CD4-positive, CD25-positive, alpha-beta regulatory T cell (primary cell): ENCODE data around the gene ERN1. TPM values are rescaled to one million over a fixed set of nuclear protein-coding genes. Genes with fewer than 3 reads are reported as not detected.
A peak's percentile ranks its signal among the peaks of the same experiment; 100 is the strongest.

Source experiments
- ATAC-seq, 2 donors: fragments of 150-1000 bp; cut with Tn5 transposase; one replicate each; pipeline ENCODE4 v1.10.0; 2021; ENCODE audit warnings: low read depth in 2 of 2, moderate number of reproducible peaks in 2 of 2, moderate library complexity in 1 of 2
- DNase-seq, 3 donors: peaks; one replicate each; pipeline versions ENCODE4 v3.0.0 to v3.0.0-alpha.2; 2012 to 2022; ENCODE audit warnings: mixed read lengths in 1 of 3
- H3K27ac ChIP-seq: one replicate; pipeline ENCODE4 v1.7.0; 2013; ENCODE audit warnings: mild to moderate bottlenecking, low read length; ENCODE audit not compliant: insufficient read depth, poor library complexity, severe bottlenecking
- H3K27me3 ChIP-seq: one replicate; pipeline ENCODE4 v1.7.0; 2013; ENCODE audit warnings: low read length; ENCODE audit not compliant: control insufficient read depth, insufficient read depth
- H3K36me3 ChIP-seq: one replicate; pipeline ENCODE4 v1.7.0; 2013; ENCODE audit warnings: mild to moderate bottlenecking, low read length, moderate library complexity; ENCODE audit not compliant: control insufficient read depth, insufficient read depth
- H3K4me1 ChIP-seq: 2 replicates; pipeline ENCODE4 v1.7.0; 2013; ENCODE audit warnings: mild to moderate bottlenecking, low read length; ENCODE audit not compliant: insufficient read depth, control insufficient read depth, poor library complexity, severe bottlenecking
- H3K4me3 ChIP-seq: one replicate; pipeline ENCODE4 v1.7.0; 2013; ENCODE audit warnings: low read depth, mild to moderate bottlenecking, low read length, moderate library complexity
- H3K9me3 ChIP-seq, 2 experiments: 1 replicate in 1 of 2; 2 replicates in 1 of 2; pipeline ENCODE4 v1.7.0; 2013; ENCODE audit warnings: low read length in 2 of 2, mild to moderate bottlenecking in 1 of 2, moderate library complexity in 1 of 2; ENCODE audit not compliant: control insufficient read depth in 2 of 2
- H3K27ac Mint-ChIP-seq, 3 donors: one replicate each; pipeline ENCODE4 v1.8.0; 2020 to 2022; ENCODE audit warnings: mild to moderate bottlenecking in 3 of 3, mixed read lengths in 3 of 3, moderate library complexity in 2 of 3
- H3K27me3 Mint-ChIP-seq: one replicate; pipeline ENCODE4 v1.8.0; 2022; ENCODE audit warnings: mild to moderate bottlenecking, mixed read lengths
- H3K36me3 Mint-ChIP-seq: one replicate; pipeline ENCODE4 v1.8.0; 2020; ENCODE audit warnings: mixed read lengths
- H3K4me1 Mint-ChIP-seq, 4 donors: one replicate each; pipeline ENCODE4 v1.8.0; 2020 to 2022; ENCODE audit warnings: mixed read lengths in 4 of 4, mild to moderate bottlenecking in 1 of 4
- H3K4me3 Mint-ChIP-seq, 4 donors: one replicate each; pipeline ENCODE4 v1.8.0; 2020 to 2022; ENCODE audit warnings: mild to moderate bottlenecking in 4 of 4, mixed read lengths in 4 of 4, moderate library complexity in 3 of 4
- H3K9me3 Mint-ChIP-seq, 7 donors: one replicate each; pipeline ENCODE4 v1.8.0; 2020 to 2022; ENCODE audit warnings: mixed read lengths in 7 of 7, mild to moderate bottlenecking in 3 of 7, moderate library complexity in 2 of 7
- polyA plus RNA-seq, 4 donors: library from polyadenylated mRNA; unstranded; fragments of 300-500 nt; fragmentation: Illumina TruSeq; gene quantifications; one replicate each; pipeline ENCODE4 v1.2.3, GENCODE V29; 2021
- total RNA-seq: library from RNA; stranded (reverse); gene quantifications from one replicate; pipeline ENCODE4 v1.2.3, GENCODE V29; 2022

ERN1 gene
- total and polyA plus RNA-seq, 5 donors from 2014 or later = 30.2 to 96.7 (median 37.0) TPM

DNA sequence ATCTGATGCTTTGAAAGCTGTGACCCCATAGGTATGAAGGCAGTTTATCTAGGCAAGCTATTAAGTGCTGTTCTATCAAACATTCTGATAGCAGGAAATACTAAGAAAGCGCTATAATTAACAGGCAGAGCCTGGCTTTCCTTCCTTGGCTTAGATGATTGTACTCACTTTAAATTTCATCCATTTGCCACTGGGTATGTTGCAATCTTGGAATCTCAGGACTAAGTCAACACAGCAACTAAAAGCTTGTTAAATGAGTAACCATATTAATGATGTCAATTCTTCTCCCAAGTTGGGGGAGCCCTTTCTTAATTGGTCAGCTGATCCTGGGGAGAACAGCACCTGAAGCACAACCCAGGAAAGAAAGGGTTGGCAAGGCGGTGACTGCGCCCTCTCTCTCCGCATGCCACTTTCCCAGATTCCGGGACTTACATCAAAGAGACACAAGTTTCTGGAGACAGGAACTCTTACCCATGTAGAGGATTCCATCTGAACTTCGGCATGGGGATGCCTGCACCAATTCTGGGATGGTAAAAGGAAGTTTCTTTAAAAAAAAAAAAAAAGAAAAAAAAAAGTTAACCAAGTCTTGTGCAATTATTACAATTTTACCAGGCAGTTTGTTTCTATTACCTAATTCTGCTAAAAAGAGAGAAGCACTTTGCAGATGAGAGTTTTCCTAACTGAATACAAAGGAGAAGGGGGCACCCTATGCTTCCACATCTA is 55.1 kb downstream of the ERN1 start:
- peaks cover 71% of the 10 kb centered on the region for H3K36me3 Mint-ChIP-seq
- H3K4me3 ChIP-seq = no peak overlapping the region
- H3K27ac ChIP-seq = no peak overlapping the region
- H3K27me3 ChIP-seq = no peaks in the 10 kb centered on the region
- H3K4me1 ChIP-seq = no peaks in the 10 kb centered on the region
- DNase-seq = no peak
- no peak for ATAC-seq
- H3K4me1 Mint-ChIP-seq = peaks cover 0 to 9% (median 3%) of the 10 kb centered on the region in 4 donors
- no peak overlapping the region for H3K27ac Mint-ChIP-seq
- no peak overlapping the region for H3K4me3 Mint-ChIP-seq
- H3K9me3 ChIP-seq = peaks cover 6 to 9% of the 10 kb centered on the region in 2 experiments
- H3K36me3 ChIP-seq = peaks cover 76% of the 10 kb centered on the region
- H3K9me3 Mint-ChIP-seq = peaks cover 0 to 7% (median 3%) of the 10 kb centered on the region in 7 donors
- H3K27me3 Mint-ChIP-seq = no peaks in the 10 kb centered on the region

DNA sequence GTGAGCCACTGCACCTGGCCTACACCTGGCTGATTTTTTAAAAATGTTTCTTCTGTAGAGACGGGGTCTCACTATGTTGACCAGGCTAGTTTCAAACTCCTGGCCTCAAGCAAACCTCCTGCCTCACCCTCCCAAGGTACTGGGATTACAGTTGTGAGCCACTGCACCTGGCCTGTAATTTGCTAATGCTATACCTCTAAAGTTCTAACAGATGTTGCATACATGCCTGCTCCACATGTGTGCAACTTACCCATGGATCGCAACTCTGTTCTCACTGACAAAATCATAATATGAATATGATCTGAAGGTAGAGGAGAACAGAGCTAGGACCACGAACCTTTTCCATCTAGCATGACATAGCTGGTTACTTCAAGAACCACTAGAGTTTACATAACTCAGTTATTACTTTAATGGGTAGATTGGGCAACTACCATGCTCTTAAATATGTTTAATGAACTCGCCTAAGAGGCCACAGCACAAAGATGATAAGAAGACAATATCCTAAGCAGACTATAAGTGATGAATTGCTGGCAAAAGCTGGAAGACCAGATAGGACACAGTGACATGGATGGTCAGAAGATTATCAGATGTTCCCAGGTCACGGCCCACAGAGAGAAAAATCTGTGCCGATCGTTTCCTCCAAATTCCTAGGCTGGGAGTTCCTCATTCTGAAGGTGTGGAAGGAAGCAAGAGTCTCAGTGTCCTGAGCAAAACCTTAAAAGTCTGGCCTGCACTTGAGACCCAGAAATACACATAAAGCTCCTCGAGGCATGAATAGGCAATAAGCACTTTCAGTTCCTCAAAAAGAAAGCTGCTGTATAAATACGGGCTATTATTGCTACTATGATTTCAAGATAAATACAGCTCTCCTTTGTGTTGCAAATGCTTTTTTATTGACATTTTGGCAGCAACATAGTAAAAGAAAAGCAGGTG is 55.9 kb downstream of the ERN1 start:
- no peak overlapping the region for H3K27ac ChIP-seq
- no peak for DNase-seq
- Mint-ChIP-seq H3K9me3 (peaks cover 0 to 15% (median 3%) of the 10 kb centered on the region in 7 donors), H3K27ac (no peak overlapping the region), H3K27me3 (no peaks in the 10 kb centered on the region), H3K36me3 (peaks cover 71% of the 10 kb centered on the region), H3K4me3 (peak overlapping the region in 1 of 4 donors; percentile 73), H3K4me1 (peaks cover 0 to 9% (median 3%) of the 10 kb centered on the region in 4 donors)
- peaks cover 79% of the 10 kb centered on the region for H3K36me3 ChIP-seq
- H3K4me1 ChIP-seq = no peaks in the 10 kb centered on the region
- peaks cover 14 to 17% of the 10 kb centered on the region in 2 experiments for H3K9me3 ChIP-seq
- no peak for ATAC-seq
- no peak overlapping the region for H3K4me3 ChIP-seq
- no peaks in the 10 kb centered on the region for H3K27me3 ChIP-seq

GRCh38 chr17:64071111-64071510 is 58.8 kb downstream of the ERN1 start:
- Histone ChIP-seq H3K27me3 (no peaks in the 10 kb centered on the region), H3K9me3 (peaks cover 18 to 21% of the 10 kb centered on the region in 2 experiments), H3K4me1 (peaks cover 14% of the 10 kb centered on the region), H3K4me3 (no peak overlapping the region), H3K27ac (no peak overlapping the region), H3K36me3 (peaks cover 79% of the 10 kb centered on the region)
- Mint-ChIP-seq H3K4me3 (no peak overlapping the region), H3K36me3 (peaks cover 76% of the 10 kb centered on the region), H3K4me1 (peaks cover 7 to 27% (median 14%) of the 10 kb centered on the region in 4 donors), H3K9me3 (peaks cover 0 to 24% (median 3%) of the 10 kb centered on the region in 7 donors), H3K27ac (peak overlapping the region in 2 of 3 donors; percentile 49 to 82), H3K27me3 (no peaks in the 10 kb centered on the region)
- ATAC-seq (no peak), DNase-seq (no peak)

GRCh38 chr17:64070213-64070612 is 59.7 kb downstream of the ERN1 start:
- H3K27ac Mint-ChIP-seq = no peak overlapping the region
- peaks cover 0 to 24% (median 3%) of the 10 kb centered on the region in 7 donors for H3K9me3 Mint-ChIP-seq
- no peaks in the 10 kb centered on the region for H3K27me3 ChIP-seq
- H3K36me3 ChIP-seq = peaks cover 79% of the 10 kb centered on the region
- peaks cover 15% of the 10 kb centered on the region for H3K4me1 ChIP-seq
- H3K27me3 Mint-ChIP-seq = no peaks in the 10 kb centered on the region
- DNase-seq (no peak), ATAC-seq (no peak)
- H3K27ac ChIP-seq = no peak overlapping the region
- no peak overlapping the region for H3K4me3 Mint-ChIP-seq
- H3K4me1 Mint-ChIP-seq = peaks cover 7 to 32% (median 12%) of the 10 kb centered on the region in 4 donors
- H3K9me3 ChIP-seq = peaks cover 18 to 21% of the 10 kb centered on the region in 2 experiments
- H3K36me3 Mint-ChIP-seq = peaks cover 69% of the 10 kb centered on the region
- no peak overlapping the region for H3K4me3 ChIP-seq

DNA sequence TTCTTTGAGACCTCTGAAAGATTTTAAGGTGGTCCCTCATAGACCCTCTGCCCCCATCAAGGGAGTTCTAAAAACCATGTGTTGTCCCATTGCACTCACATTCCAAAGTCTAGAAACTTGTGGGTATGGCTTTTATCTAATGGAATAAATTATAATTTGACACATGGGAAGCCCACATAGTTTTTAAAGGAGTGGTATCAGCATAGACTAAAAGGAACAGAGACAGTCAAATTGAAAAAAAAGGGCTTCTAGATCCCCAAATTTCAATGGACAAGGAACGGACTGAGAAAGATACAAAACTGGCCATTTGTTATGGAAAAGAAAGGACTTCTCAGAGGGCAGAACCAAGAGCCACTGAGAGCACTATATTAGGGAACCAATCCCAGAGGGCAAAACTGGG is 60.8 kb downstream of the ERN1 start:
- no peaks in the 10 kb centered on the region for H3K27me3 Mint-ChIP-seq
- H3K36me3 Mint-ChIP-seq = peaks cover 76% of the 10 kb centered on the region
- peaks cover 18 to 21% of the 10 kb centered on the region in 2 experiments for H3K9me3 ChIP-seq

DNA sequence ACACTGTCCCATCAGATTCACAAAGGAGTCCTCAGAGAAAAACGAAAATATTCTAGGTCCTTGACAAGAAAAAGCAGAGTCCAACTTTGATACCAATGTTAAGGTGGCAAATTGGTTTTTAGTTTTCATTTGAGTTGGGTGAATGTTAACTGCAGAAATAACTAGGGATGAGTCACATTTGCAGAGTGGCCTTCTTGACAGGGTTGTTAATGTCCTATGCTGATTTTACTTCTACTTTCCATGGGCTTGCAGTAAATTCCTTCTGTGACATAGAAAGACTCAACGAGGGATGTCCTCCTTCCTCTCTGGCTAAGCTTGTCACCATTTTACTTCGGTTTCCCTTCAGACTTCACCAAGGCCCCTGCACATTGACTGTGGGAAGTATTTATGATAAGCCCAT is 62.3 kb downstream of the ERN1 start:
- Histone ChIP-seq H3K36me3 (peaks cover 83% of the 10 kb centered on the region), H3K4me3 (no peak overlapping the region), H3K27ac (peak overlapping the region; percentile 36), H3K9me3 (peaks cover 18 to 21% of the 10 kb centered on the region in 2 experiments), H3K27me3 (no peaks in the 10 kb centered on the region), H3K4me1 (peaks cover 15% of the 10 kb centered on the region)
- H3K36me3 Mint-ChIP-seq = peaks cover 78% of the 10 kb centered on the region
- peak overlapping the region; percentile 82 to 97 (median 88) for H3K27ac Mint-ChIP-seq
- H3K4me1 Mint-ChIP-seq = peaks cover 7 to 50% (median 14%) of the 10 kb centered on the region in 4 donors
- no peaks in the 10 kb centered on the region for H3K27me3 Mint-ChIP-seq
- no peak for DNase-seq
- H3K9me3 Mint-ChIP-seq = peaks cover 0 to 24% (median 3%) of the 10 kb centered on the region in 7 donors
- peak overlapping the region in 1 of 4 donors; percentile 61 for H3K4me3 Mint-ChIP-seq
- ATAC-seq = no peak

More for the DNA sequence above, 60.8 kb downstream of the ERN1 start:
- no peak for ATAC-seq
- no peak overlapping the region for H3K4me3 Mint-ChIP-seq
- DNase-seq = no peak
- peak overlapping the region in 1 of 3 donors; percentile 82 for H3K27ac Mint-ChIP-seq
- H3K4me1 Mint-ChIP-seq = peaks cover 7 to 41% (median 14%) of the 10 kb centered on the region in 4 donors
- peaks cover 0 to 24% (median 3%) of the 10 kb centered on the region in 7 donors for H3K9me3 Mint-ChIP-seq
- peaks cover 80% of the 10 kb centered on the region for H3K36me3 ChIP-seq
- H3K27ac ChIP-seq = no peak overlapping the region
- H3K27me3 ChIP-seq = no peaks in the 10 kb centered on the region
- H3K4me3 ChIP-seq = no peak overlapping the region
- peaks cover 15% of the 10 kb centered on the region for H3K4me1 ChIP-seq

GRCh38 chr17:64066716-64067115 is 63.2 kb downstream of the ERN1 start:
- Histone ChIP-seq H3K4me3 (peak overlapping the region; percentile 17), H3K27ac (peak overlapping the region; percentile 36), H3K27me3 (no peaks in the 10 kb centered on the region), H3K36me3 (peaks cover 83% of the 10 kb centered on the region), H3K4me1 (peaks cover 15% of the 10 kb centered on the region), H3K9me3 (peaks cover 18 to 21% of the 10 kb centered on the region in 2 experiments)
- peaks cover 7 to 50% (median 15%) of the 10 kb centered on the region in 4 donors for H3K4me1 Mint-ChIP-seq
- peak overlapping the region in 3 of 4 donors; percentile 52 to 72 (median 61) for H3K4me3 Mint-ChIP-seq
- peak; percentile 60 to 89 for ATAC-seq
- H3K36me3 Mint-ChIP-seq = peaks cover 71% of the 10 kb centered on the region
- H3K27ac Mint-ChIP-seq = peak overlapping the region; percentile 82 to 97 (median 83)
- DNase-seq = peak in 2 of 3 donors; percentile 52 to 70
- H3K9me3 Mint-ChIP-seq = peaks cover 0 to 24% (median 3%) of the 10 kb centered on the region in 7 donors
- H3K27me3 Mint-ChIP-seq = no peaks in the 10 kb centered on the region
